Prostate gland (tissue), 2 donors: ENCODE measurements around the gene FAM217B. TPM values are rescaled to one million over a fixed set of nuclear protein-coding genes. Genes with fewer than 3 reads are reported as not detected.

Experiments
- DNase-seq: peaks from one replicate; pipeline ENCODE4 v3.0.0-alpha.2; 2019; ENCODE audit warnings: low spot score
- H3K27ac ChIP-seq, 2 donors: fragments of 200-600 bp; sonication (generic); 2 replicates each; pipeline ENCODE4 v1.5.1; 2017 to 2019
- H3K27me3 ChIP-seq: fragments of 200-600 bp; sonication (generic); replicated peaks from 2 replicates; pipeline ENCODE4 v1.5.1; 2019; ENCODE audit not compliant: insufficient read depth
- H3K36me3 ChIP-seq, 2 donors: fragments of 200-600 bp; sonication (generic); 1 replicate in 1 of 2; 2 replicates in 1 of 2; pipeline versions ENCODE4 v1.5.1 to v1.8.1; 2017 to 2019
- H3K4me1 ChIP-seq: fragments of 200-600 bp; sonication (generic); replicated peaks from 2 replicates; pipeline ENCODE4 v1.5.1; 2019
- H3K4me3 ChIP-seq, 2 donors: fragments of 200-600 bp; sonication (generic); 2 replicates each; pipeline ENCODE4 v1.5.1; 2017 to 2019
- H3K9me3 ChIP-seq: fragments of 200-600 bp; sonication (generic); 2 replicates; pipeline ENCODE4 v1.5.1; 2017
- POLR2A ChIP-seq: fragments of 450-650 bp; IDR thresholded peaks from one replicate; pipeline ENCODE4 v1.6.1; 2016; ENCODE audit warnings: antibody characterized with exemption, mild to moderate bottlenecking
- POLR2AphosphoS5 ChIP-seq: sonication (generic); formaldehyde crosslinking; IDR thresholded peaks from one replicate; pipeline ENCODE4 v1.6.1; 2017; ENCODE audit warnings: antibody characterized with exemption
- WGBS: methylation state at CpG from one replicate; pipeline ENCODE4 v1.1.5; 2018; 5-methylcytosine and 5-hydroxymethylcytosine counted together
- intact Hi-C: fragments of 100-400 bp; cut with DNase I; formaldehyde crosslinking; loops from one replicate; pipeline ENCODE4 v1.14.2; 2022
- total RNA-seq, 2 donors: library from RNA; depleted of rRNA; stranded (reverse); fragments of >200 nt; gene quantifications; one replicate each; pipeline ENCODE4 v1.1.0, GENCODE V29; 2016
- TF ChIP-seq, protein P1 (sequence below), 4 experiments: fragments of 200-600 bp in 2 of 4; fragments of 450-650 bp in 2 of 4; sonication (generic) in 2 of 4; IDR thresholded peaks; 1 replicate in 3 of 4; 2 replicates in 1 of 4; pipeline ENCODE4 v1.5.1; 2016 to 2019; ENCODE audit warnings: antibody characterized with exemption in 4 of 4, mild to moderate bottlenecking in 2 of 4, moderate library complexity in 2 of 4

Gene FAM217B
- total RNA-seq, 2 donors from 2014 or later, result 13.7 to 18.2 TPM

DNA sequence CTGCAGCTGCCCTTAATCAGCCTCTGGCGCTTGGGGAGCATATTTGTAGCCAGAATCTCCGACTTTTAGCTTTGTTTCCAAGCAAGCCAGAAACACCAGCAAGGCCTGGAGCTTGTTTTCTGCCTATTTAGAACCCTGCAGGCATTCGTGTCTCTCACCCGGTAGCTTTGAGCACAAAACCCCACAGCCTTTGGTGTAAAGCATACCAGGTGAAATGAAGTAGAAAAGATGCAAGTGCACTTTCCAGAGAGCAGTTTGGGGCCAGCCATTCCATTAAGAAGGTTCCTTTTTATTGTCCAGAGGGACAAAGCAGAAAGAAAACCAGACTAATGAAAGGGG lies 736 bp downstream of the FAM217B start:
- Histone ChIP-seq H3K4me1 (peaks cover 25% of the 10 kb centered on the region), H3K36me3 (peaks cover 0 to 6% of the 10 kb centered on the region in 2 donors), H3K4me3 (peak overlapping the region; percentile 60 to 78), H3K27me3 (no peaks in the 10 kb centered on the region), H3K9me3 (no peaks in the 10 kb centered on the region), H3K27ac (peak overlapping the region; percentile 92 to 96)
- WGBS, result 0% methylated on average over 4 of the region's 4 CpGs
- no peak for DNase-seq
- no peak for TF ChIP-seq POLR2A
- TF ChIP-seq, protein P1, sequence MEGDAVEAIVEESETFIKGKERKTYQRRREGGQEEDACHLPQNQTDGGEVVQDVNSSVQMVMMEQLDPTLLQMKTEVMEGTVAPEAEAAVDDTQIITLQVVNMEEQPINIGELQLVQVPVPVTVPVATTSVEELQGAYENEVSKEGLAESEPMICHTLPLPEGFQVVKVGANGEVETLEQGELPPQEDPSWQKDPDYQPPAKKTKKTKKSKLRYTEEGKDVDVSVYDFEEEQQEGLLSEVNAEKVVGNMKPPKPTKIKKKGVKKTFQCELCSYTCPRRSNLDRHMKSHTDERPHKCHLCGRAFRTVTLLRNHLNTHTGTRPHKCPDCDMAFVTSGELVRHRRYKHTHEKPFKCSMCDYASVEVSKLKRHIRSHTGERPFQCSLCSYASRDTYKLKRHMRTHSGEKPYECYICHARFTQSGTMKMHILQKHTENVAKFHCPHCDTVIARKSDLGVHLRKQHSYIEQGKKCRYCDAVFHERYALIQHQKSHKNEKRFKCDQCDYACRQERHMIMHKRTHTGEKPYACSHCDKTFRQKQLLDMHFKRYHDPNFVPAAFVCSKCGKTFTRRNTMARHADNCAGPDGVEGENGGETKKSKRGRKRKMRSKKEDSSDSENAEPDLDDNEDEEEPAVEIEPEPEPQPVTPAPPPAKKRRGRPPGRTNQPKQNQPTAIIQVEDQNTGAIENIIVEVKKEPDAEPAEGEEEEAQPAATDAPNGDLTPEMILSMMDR (IDR thresholded peaks at IDR 0.05), result no peak
- no peak for TF ChIP-seq POLR2AphosphoS5
- intact Hi-C loops, result loop anchor here (10.0 kb wide), 1 partner anchor 114 kb away; no protein-coding TSS in a partner anchor

DNA sequence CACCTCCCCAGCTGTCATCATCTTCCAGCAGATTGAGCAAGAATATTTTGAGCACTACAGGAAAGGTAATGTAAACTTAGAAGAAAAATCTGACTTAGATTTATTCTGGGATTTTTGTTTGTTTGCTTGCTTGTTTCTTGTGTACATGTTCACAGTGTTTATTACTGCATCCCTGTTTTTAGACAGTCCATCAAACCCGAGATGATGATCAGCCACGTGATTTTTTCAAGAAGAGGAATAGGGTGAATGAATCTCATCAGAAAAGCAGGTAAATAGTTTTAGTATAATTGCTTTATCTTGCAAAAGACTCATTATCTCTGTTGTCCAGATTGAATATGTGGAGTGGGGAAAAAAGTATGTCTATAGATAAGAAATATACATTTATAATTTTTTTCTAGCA lies 2.1 kb downstream of the FAM217B start:
- Histone ChIP-seq H3K9me3 (no peaks in the 10 kb centered on the region), H3K27me3 (no peaks in the 10 kb centered on the region), H3K4me3 (no peak overlapping the region), H3K36me3 (peaks cover 0 to 6% of the 10 kb centered on the region in 2 donors), H3K4me1 (peaks cover 31% of the 10 kb centered on the region), H3K27ac (peak overlapping the region; percentile 92 to 96)
- DNase-seq, result no peak
- TF ChIP-seq, protein P1 (IDR thresholded peaks at IDR 0.05), result no peak
- TF ChIP-seq POLR2AphosphoS5 (no peak), POLR2A (no peak)
- intact Hi-C loops, result loop anchor here (10.0 kb wide), 1 partner anchor 113 kb away; no protein-coding TSS in a partner anchor
- WGBS, result 74% methylated on average over 2 of the region's 2 CpGs

DNA sequence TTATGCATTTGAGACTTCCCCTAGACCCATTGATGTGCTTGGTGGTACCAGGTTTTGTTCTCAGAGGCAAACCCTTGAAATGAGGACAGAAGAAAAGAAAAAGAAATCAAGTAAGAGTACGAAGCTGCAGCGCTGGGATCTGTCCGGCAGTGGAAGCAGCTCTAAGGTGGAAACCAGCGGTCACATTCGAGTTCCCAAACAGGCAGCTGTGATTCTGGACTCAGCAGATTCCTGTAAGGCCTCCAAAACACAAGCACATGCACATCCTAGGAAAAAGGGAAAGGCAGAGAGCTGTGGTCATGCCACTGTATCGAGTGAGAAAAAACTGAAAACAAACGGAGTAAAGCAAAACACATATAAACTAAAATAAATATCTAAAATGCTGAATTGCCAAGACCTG lies 4.5 kb downstream of the FAM217B start:
- H3K9me3 ChIP-seq, result no peaks in the 10 kb centered on the region
- H3K27ac ChIP-seq, result no peak overlapping the region
- DNase-seq, result no peak
- intact Hi-C loops, result loop anchor here (10.0 kb wide), 1 partner anchor 110 kb away; no protein-coding TSS in a partner anchor
- peaks cover 0 to 6% of the 10 kb centered on the region in 2 donors for H3K36me3 ChIP-seq
- peaks cover 20% of the 10 kb centered on the region for H3K4me1 ChIP-seq
- H3K27me3 ChIP-seq, result no peaks in the 10 kb centered on the region
- TF ChIP-seq, protein P1 (IDR thresholded peaks at IDR 0.05), result no peak
- no peak for TF ChIP-seq POLR2AphosphoS5
- no peak for TF ChIP-seq POLR2A
- H3K4me3 ChIP-seq, result no peak overlapping the region
- WGBS, result 85% methylated on average over 7 of the region's 7 CpGs

DNA sequence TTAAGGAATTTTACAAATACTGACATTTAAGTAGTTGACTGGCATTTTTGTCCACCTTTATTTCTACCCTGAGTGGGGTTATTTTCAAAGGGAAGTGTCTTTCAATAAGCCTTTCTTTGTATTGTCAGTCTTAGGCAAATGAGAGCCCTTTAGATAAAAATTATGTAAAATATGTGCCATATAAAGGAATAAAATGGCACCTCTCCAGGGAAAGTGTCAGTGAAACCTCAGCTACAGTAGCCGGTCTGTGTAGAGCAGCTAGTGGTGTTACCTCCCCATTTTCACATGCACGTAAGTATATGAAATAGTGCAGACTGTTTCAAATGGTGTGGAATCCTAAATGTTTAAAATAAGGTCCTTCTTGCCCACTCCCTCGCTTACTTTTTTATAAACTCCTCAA lies 5.0 kb downstream of the FAM217B start:
- Histone ChIP-seq H3K27me3 (no peaks in the 10 kb centered on the region), H3K9me3 (no peaks in the 10 kb centered on the region), H3K36me3 (peaks cover 0 to 6% of the 10 kb centered on the region in 2 donors), H3K4me1 (peaks cover 20% of the 10 kb centered on the region), H3K4me3 (no peak overlapping the region), H3K27ac (no peak overlapping the region)
- 61% methylated on average over 3 of the region's 3 CpGs for WGBS
- TF ChIP-seq POLR2AphosphoS5 (no peak), POLR2A (no peak)
- TF ChIP-seq, protein P1 (IDR thresholded peaks at IDR 0.05), result no peak
- intact Hi-C loops, result loop anchor here (10.0 kb wide), 1 partner anchor 110 kb away; no protein-coding TSS in a partner anchor
- DNase-seq, result no peak

DNA sequence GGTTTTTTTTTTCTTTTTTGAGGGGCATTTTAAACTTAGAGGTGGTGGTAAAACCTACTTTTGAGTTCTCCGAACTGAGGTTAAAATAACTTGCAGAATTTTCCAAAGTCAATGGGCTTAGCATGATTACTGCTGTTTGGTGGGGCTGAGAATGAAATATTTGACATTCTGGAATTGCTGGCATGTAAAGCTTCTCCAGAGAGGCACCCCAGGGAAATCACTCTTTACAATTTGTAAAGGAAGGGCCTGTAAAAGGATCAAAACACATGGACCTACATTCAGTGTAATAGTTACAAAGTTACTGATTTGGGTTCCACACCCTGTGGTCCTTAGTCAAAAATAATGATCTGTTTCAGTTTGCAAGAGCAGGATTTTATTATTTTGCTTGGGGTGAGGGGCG lies 5.5 kb downstream of the FAM217B start:
- Histone ChIP-seq H3K4me3 (no peak overlapping the region), H3K36me3 (peaks cover 0 to 6% of the 10 kb centered on the region in 2 donors), H3K9me3 (no peaks in the 10 kb centered on the region), H3K27me3 (no peaks in the 10 kb centered on the region), H3K4me1 (peaks cover 20% of the 10 kb centered on the region), H3K27ac (no peak overlapping the region)
- 78% methylated on average over 2 of the region's 2 CpGs for WGBS
- DNase-seq, result no peak
- TF ChIP-seq, protein P1 (IDR thresholded peaks at IDR 0.05), result no peak
- TF ChIP-seq POLR2A (no peak), POLR2AphosphoS5 (no peak)
- intact Hi-C loops, result loop anchor here (10.0 kb wide), 1 partner anchor 109 kb away; no protein-coding TSS in a partner anchor
